IMR-90 (cell line): ENCODE data around the gene CALHM1.
"Not testable (repeated sequence)": the region's sequence is repeated elsewhere in the genome, so short reads cannot be mapped to it uniquely, and the experiment has no call there.

Experiments used
- SMC3 ChIP-seq: fragments of 150-350 bp; IDR thresholded peaks from 2 replicates; pipeline ENCODE4 v1.6.1; 2016; ENCODE audit warnings: low read depth, mild to moderate bottlenecking, antibody characterized with exemption, low read length, moderate library complexity
- TF ChIP-seq, protein P1 (sequence below): conservative IDR thresholded peaks from 2 replicates; pipeline ENCODE4 v1.5.1; 2012; ENCODE audit warnings: mild to moderate bottlenecking, low read depth, low read length, improper control_type of control experiment

DNA sequence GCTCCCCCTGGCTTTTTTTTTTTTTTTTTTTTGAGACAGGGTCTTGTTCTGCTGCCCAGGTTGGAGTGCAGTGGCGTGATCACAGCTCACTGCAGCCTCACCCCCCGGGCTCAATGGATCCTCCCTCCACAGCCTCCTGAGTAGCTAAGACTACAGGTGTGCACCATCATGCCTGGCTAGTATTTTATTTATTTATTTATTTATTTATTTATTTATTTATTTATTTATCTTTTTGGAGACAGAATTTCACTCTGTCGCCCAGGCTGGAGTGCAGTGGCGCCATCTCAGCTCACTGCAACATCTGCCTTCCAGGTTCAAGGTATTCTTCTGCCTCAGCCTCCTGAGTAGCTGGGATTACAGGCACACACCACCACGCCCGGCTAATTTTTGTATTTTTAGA is 45.1 kb upstream of the CALHM1 start:
- TF ChIP-seq, protein P1, sequence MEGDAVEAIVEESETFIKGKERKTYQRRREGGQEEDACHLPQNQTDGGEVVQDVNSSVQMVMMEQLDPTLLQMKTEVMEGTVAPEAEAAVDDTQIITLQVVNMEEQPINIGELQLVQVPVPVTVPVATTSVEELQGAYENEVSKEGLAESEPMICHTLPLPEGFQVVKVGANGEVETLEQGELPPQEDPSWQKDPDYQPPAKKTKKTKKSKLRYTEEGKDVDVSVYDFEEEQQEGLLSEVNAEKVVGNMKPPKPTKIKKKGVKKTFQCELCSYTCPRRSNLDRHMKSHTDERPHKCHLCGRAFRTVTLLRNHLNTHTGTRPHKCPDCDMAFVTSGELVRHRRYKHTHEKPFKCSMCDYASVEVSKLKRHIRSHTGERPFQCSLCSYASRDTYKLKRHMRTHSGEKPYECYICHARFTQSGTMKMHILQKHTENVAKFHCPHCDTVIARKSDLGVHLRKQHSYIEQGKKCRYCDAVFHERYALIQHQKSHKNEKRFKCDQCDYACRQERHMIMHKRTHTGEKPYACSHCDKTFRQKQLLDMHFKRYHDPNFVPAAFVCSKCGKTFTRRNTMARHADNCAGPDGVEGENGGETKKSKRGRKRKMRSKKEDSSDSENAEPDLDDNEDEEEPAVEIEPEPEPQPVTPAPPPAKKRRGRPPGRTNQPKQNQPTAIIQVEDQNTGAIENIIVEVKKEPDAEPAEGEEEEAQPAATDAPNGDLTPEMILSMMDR, result not testable (repeated sequence)
- TF ChIP-seq SMC3, result not testable (repeated sequence)
